ENCODE measurements around the gene PSAP.

PSAP gene

DNA sequence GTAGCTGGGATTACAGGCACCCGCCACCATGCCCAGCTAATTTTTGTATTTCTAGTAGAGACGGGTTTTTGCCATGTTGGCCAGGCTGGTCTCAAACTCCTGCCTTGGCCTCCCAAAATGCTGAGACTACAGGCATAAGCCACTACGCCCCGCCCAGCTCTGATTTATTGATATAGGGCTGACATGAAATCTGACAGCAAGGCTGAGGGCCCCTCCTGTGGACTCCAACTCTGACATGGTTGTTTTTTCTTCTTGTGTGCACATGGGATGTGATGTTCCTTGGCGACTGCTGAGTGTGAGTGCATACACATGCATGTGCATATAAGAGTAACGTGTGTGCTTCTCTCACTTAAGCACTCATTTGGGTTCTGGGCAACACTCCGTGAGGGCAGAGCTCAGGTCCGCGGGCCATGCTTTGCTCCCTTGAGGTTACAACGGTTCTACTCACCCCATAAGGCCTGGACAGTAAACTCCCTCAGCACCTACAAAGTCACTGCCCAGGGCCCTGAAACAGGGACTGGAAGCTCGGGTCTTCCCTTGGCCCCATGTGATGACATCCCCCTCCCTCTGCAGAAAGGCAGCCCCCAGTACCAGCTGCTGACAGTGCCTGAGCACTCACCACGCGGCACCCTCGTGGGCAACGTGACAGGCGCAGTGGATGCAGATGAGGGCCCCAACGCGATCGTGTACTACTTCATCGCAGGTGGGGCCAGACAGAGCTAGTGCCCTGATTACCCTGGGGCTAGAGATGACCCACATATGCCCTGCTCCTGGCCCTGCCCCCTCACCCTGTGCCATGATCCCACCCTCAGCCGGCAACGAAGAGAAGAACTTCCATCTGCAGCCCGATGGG is 44.1 kb downstream of the PSAP start:
- DNase-seq = no peak

DNA sequence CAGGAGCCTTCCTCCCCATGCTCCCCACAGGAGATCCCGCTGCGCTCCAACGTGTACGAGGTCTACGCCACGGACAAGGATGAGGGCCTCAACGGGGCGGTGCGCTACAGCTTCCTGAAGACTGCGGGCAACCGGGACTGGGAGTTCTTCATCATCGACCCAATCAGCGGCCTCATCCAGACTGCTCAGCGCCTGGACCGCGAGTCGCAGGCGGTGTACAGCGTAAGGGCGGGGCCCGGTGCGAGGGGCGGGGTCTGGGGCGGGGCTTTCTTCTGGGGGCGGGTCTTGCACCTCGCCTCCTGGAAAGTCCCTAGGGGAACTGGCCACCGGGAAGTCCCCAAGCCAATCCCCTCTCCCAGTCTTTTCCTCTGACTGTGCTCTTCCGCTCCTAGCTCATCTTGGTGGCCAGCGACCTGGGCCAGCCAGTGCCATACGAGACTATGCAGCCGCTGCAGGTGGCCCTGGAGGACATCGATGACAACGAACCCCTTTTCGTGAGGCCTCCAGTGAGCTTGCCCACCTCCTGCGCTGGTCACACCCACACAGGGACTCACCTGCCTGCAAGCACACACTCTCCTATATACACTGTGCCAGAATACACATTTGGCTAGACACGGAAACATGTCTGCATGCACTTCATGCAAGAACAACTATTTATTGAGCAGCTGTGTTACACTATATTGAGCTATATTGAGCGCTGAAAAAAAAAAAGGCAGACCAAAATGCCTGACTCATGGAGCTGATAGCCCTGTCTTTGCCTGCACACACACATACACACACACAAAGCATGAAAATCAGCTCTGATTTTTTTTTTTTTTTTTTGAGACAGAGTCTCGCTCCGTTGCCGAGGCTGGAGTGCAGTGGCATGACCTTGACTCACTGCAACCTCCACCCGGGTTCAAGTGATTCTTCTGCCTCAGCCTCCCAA is 45.0 kb downstream of the PSAP start:
- no peak for DNase-seq

DNA sequence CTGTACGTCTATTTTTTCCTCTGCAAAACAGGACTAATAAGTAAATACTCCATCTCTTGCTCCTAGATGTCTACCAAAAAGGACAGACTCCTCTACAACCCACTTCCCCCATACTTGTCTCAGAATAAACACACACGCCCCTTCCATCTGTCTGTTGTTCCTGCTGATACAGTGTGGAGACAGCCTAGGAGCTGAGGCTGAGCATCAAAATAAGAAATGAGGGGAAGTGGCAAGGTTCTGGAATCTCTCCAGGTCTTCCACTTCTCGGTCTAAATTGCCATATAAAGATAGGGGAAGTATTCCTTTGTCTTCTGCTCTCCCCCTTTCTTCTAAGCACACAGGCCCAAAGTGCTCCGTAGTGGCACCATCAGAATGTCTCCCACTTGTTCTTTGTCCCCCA is 47.0 kb downstream of the PSAP start:
- no peak for DNase-seq

GRCh38 chr10:71802715-71803488 is 48.1 kb downstream of the PSAP start:
- no peak for DNase-seq

GRCh38 chr10:71802235-71802634 is 48.8 kb downstream of the PSAP start:
- DNase-seq = no peak

DNA sequence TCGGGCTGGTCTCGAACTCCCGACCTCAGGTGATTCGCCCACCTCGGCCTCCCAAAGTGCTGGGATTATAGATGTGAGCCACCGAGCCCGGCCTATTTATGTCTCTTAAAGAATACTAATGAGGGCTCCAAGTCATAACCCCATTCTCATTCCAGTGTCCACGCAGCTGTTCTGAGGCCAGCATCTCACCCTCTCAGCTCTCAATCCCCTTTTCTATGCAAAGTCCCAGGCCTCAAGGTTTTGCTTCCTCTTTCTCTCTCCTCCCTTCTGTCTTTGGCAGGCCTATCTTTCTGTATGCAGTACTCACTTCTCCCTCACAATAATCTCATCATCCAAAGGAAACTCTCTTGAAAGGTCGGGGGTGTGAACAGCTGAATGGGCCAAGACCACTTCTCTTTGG is 49.7 kb downstream of the PSAP start:
- DNase-seq = no peak

DNA sequence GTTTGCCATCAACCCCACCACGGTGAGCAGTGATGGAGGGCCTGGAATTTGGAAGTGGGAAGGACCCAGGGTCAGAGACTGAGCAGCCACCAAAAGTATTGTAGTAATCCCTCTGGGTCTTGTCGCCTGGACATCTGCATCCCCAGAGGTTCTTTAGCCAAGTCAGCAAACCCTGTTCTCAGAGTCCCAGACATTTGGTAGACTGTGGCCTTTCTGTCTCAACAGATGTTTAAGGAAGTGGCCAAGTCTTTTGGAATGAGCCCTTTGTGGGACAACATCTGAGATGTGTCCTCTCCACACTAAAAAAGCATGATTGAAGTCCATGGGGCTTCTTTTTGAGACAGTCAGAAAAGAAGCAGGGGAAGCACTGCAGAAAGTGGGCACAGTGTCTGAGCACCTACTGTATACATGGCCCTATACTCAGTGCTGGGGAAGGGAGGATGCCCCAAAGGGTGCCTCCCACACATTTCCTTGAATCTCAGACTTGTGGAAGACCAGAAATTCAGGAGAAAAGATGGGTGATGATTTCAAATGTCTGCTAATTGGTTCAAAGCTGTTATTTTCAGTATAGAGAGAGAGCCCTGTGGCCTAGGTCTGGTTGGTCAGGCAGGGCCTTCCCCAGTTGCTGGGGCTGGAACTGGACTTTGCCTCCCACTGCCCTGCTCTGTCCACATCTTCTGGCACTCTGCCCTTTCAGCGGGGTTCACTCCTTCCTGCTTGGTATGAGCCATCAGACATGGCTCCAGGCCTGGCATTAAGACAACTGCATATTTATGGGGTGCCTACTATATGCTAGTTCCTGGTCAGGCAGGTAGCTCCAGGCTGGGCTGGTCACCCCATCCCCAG is 51.2 kb downstream of the PSAP start:
- no peak for DNase-seq

GRCh38 chr10:71799112-71799511 is 51.9 kb downstream of the PSAP start:
- DNase-seq = no peak

DNA sequence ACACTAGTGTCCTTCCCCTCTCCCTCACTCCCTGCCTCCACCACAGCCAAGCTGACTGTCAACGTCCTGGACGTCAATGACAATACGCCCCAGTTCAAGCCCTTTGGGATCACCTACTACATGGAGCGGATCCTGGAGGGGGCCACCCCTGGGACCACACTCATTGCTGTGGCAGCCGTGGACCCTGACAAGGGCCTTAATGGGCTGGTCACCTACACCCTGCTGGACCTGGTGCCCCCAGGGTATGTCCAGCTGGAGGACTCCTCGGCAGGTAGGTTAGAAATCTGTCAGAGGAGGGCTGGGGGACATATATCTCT is 52.8 kb downstream of the PSAP start:
- no peak for DNase-seq

GRCh38 chr10:71797533-71798307 is 53.3 kb downstream of the PSAP start:
- no peak for DNase-seq

- no peak for DNase-seq
Observed at GRCh38 chr10:71796749-71797405, 54.2 kb downstream of the PSAP start.

DNA sequence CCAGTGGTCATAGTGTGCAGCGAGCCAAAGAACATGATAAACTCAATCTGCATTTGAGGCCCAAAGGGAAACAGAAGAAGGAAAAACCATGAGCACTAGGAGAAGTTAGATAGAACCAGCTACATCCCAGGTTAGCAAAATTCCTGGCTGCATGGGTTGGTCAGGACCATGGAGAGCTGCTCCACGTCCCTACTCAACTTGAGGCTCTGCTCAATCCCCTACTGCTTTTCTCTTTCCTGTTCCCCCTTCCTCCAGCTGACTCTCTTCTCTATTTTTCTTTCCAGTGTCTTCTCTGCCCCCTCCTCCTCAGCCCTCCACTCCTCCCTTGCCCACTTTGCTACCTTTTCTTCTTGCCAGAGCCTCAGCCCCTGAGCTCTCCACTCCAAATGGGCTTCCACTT is 55.8 kb downstream of the PSAP start:
- DNase-seq = no peak

- no peak for DNase-seq
Observed at GRCh38 chr10:71790749-71791440, 60.2 kb downstream of the PSAP start.

- DNase-seq = no peak
Observed at GRCh38 chr10:71789871-71790270, 61.2 kb downstream of the PSAP start.

- no peak for DNase-seq
Observed at GRCh38 chr10:71788954-71789353, 62.1 kb downstream of the PSAP start.

- DNase-seq = no peak
Observed at GRCh38 chr10:71784679-71785272, 66.3 kb downstream of the PSAP start.

DNA sequence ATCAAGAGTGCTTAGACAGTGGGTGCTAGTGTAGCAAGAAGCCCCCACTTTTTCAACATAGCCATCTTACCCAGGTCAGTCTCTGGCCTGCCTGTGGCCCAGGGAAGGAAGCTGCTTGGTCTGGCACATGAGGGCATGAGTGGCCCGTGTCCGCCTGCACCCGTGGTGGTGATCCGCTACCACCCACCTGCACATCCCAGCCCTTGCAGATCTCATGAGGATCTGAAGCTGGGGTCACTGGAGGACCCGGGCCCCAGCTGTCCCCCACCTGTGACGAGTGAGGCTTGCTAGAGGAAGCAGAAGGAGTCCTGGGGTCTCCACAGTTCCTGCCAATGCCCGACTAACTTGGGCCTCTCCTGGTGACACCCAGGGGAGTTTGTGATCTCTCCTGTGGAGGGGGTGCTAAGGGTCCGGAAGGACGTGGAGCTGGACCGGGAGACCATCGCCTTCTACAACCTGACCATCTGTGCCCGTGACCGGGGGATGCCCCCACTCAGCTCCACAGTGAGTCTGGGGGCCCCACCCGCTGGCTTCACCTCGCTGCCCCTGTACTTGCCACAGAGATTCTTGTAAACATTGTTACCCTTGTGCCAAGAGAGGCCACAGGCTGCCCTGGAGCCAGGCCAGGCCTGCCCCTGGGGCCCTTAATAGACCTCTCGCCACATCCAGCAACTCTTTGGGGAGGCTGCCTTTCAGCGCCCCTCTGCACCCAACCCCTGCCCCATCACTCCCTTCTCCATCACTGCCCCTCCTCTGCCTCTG is 67.0 kb downstream of the PSAP start:
- DNase-seq = no peak

GRCh38 chr10:71782917-71783490 is 68.0 kb downstream of the PSAP start:
- no peak for DNase-seq

All from NK-92 treated with Interleukin-12 subunit alpha and Interleukin-12 subunit beta, amount 100 ng/mL, for 24 hours (cell line).